Measurements from ENCODE around the gene ZNF778. TPM values are rescaled to one million over a fixed set of nuclear protein-coding genes. Genes with fewer than 3 reads are reported as not detected.
"Not testable (repeated sequence)": the region's sequence is repeated elsewhere in the genome, so short reads cannot be mapped to it uniquely, and the experiment has no call there.

ZNF778 gene
- total RNA-seq, 2 donors from 2014 or later, result 3.9 to 6.4 TPM

DNA sequence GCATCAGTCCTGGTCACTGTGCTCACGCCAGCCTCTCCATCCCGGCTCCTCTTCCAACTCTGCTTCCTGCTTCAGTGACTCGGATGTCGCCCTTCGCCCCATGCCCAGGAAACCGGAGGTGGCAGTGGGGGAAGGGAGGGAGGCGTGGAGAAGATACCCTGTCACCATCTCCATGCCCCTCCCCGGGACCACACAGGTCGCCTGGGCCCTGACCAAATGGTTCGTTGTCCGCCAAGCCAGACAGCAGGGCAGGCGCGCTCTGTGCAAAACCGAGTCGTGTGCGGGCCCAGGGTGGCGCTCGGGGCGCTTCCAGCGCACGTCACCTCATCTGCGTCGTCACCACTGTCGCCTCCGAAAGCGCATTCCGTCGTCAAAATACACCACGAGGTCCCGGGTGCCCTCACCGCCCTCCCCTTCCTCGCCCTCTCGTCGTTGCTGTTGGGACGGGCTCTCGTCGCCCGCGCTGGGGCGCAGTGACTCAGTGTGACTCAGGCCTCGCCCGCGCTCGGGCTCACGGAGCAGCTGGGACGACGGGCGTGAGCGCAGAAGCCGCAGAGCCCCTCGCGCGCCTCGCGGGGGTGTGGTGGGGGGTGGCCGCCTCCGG is 39.2 kb downstream of the ZNF778 start:
- Histone ChIP-seq H3K27me3 (peaks cover 6% of the 10 kb centered on the region), H3K9ac (ENCODE audit: low read depth in 2 of 2, low read length in 2 of 2) (peak overlapping the region; percentile 46 to 60), H3K9me3 (no peaks in the 10 kb centered on the region), H3K4me1 (peaks cover 12% of the 10 kb centered on the region), H3K27ac (no peak overlapping the region), H3K36me3 (no peaks in the 10 kb centered on the region), H3K4me3 (peak overlapping the region; percentile 41)
- TF ChIP-seq, protein P1, sequence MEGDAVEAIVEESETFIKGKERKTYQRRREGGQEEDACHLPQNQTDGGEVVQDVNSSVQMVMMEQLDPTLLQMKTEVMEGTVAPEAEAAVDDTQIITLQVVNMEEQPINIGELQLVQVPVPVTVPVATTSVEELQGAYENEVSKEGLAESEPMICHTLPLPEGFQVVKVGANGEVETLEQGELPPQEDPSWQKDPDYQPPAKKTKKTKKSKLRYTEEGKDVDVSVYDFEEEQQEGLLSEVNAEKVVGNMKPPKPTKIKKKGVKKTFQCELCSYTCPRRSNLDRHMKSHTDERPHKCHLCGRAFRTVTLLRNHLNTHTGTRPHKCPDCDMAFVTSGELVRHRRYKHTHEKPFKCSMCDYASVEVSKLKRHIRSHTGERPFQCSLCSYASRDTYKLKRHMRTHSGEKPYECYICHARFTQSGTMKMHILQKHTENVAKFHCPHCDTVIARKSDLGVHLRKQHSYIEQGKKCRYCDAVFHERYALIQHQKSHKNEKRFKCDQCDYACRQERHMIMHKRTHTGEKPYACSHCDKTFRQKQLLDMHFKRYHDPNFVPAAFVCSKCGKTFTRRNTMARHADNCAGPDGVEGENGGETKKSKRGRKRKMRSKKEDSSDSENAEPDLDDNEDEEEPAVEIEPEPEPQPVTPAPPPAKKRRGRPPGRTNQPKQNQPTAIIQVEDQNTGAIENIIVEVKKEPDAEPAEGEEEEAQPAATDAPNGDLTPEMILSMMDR (IDR thresholded peaks at IDR 0.05), result no peak
- DNase-seq, result peak; percentile 60
- intact Hi-C loops (cut with DNase I), result no loop called here

DNA sequence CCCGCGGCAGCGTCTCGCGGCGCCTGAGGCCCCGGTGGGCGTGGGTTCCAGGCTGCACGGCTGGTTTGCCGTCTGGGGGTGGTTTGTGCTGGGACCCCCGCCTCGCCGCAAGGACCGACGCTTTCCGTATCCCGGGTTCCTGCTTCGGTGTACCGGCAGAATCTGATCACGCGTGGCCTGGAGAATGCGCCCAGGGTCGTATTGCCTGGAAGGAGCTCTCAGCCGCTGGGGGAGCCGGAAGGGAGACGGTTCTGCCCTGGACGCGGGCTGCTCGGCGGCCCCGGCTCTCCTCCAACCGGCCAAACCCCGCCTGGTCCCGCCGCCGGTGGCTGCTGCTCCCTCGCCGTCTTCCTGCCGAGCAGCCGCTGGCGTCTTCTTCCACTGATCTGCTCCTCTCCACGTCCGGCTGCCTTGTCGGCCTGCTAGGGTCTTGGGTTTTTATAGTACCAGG is 39.8 kb downstream of the ZNF778 start:
- H3K27ac ChIP-seq, result no peak overlapping the region
- TF ChIP-seq, protein P1 (IDR thresholded peaks at IDR 0.05), result no peak

DNA sequence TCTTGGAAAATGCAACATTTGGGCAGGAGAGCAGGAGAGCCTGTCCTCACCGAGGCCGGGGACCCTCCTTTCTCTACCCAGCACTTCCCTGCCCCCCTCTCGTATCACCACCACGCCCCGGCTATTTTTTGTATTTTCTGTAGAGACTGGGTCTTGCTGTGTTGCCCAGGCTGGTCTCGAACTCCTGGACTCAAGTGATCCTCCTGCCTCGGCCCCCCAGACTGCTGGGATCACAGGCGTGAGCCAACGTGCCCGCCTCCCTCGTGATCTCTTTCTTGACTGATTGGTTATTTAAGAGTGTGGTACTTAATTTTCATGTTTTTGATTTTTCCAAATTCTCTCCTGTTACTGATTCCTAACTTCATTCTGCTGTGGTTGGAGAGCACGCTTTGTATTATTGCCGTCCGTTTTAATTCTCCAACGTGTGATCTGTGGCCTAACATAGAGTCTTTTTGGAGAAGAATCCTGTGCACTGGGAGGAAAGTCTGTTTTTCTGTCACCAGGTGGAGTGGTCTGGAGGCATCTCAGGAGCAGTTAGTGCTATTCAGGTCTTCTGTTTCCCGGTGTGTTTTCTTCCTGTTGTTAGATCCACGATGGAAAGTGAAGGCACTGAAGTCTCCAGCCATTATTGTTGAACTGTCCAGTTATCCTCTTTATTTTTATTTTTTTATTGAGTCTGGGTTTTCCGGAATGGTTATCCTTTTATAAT is 40.4 kb downstream of the ZNF778 start:
- Histone ChIP-seq H3K4me1 (peaks cover 12% of the 10 kb centered on the region), H3K9me3 (no peaks in the 10 kb centered on the region), H3K27ac (no peak overlapping the region), H3K27me3 (peaks cover 6% of the 10 kb centered on the region), H3K36me3 (no peaks in the 10 kb centered on the region), H3K4me3 (peak overlapping the region; percentile 41), H3K9ac (ENCODE audit: low read depth in 2 of 2, low read length in 2 of 2) (peak overlapping the region in 1 of 2 donors; percentile 60)
- DNase-seq, result no peak
- intact Hi-C loops (cut with DNase I), result no loop called here
- TF ChIP-seq, protein P1 (IDR thresholded peaks at IDR 0.05), result no peak

More for the DNA sequence above, 39.8 kb downstream of the ZNF778 start:
- H3K9me3 ChIP-seq, result no peaks in the 10 kb centered on the region
- no peaks in the 10 kb centered on the region for H3K36me3 ChIP-seq
- peak overlapping the region; percentile 46 to 60 for H3K9ac ChIP-seq (ENCODE audit: low read depth in 2 of 2, low read length in 2 of 2)
- H3K4me1 ChIP-seq, result peaks cover 12% of the 10 kb centered on the region
- DNase-seq, result no peak
- peaks cover 6% of the 10 kb centered on the region for H3K27me3 ChIP-seq
- peak overlapping the region; percentile 41 for H3K4me3 ChIP-seq
- intact Hi-C loops (cut with DNase I), result no loop called here

DNA sequence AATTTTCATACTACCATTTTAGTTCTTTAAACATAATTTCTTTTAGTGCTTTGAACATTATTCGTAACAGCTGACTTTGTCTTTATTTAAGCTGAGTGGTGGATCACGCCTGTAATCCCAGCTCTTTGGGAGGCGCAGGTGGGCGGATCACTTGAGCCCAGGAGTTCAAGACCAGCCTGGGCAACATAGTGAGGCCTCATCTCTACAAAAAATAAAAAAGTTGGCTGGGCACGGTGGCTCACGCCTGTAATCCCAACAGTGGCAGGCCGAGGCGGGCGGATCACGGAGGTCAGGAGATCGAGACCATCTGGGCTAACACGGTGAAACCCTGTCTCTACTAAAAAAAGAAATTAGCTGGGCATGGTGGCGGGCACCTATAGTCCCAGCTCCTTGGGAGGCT is 42.4 kb downstream of the ZNF778 start:
- H3K27me3 ChIP-seq; H3K27ac ChIP-seq; H3K9ac ChIP-seq (ENCODE audit: low read depth in 2 of 2, low read length in 2 of 2); DNase-seq; H3K9me3 ChIP-seq; H3K4me3 ChIP-seq; H3K36me3 ChIP-seq; intact Hi-C loops (cut with DNase I): not testable (repeated sequence)
- H3K4me1 ChIP-seq, result peaks cover 12% of the 10 kb centered on the region

DNA sequence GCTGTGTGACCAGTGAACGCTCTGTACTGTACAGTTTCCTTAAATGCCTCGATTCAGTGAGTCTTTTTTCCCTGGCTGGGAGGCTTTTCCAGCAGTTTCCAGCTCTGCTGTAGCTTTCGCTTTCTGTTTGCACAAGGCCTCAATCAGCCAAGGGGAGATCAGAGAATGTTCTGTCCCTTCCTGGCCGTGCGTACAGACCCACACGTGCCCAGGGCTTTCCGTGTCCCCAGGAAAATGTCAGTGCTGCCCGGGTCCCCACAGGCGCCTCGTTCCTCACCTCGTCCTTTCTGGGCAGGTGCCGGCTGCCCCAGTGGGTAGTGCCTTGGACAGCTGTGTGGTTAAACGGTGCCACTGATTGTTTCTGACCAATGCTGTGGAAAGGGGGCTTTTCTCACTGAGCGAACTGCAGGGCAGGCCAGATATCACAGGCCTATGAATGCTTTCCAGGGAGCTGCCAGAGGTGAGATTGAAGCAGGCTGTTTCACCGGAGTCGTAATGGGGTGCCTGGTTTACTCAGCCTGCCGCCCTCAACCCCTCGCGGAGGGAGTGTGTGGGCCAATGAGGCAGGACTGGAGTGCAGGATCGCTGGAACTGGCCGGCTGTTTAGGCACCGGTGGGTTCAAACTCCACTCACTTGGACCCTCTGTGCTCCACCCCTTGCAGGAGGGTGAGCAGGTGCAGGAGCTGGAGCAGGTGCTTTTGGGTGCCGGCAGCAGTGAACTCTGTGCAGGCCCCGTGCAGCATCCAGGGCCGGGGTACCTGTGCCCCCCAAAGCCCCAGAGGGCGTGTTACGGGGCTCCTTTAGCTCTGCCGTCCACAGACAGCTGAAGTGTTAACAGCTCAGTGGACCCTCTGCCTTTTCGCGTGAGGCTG is 44.4 kb downstream of the ZNF778 start:
- peak overlapping the region in 1 of 2 donors; percentile 24 for H3K9ac ChIP-seq (ENCODE audit: low read depth in 2 of 2, low read length in 2 of 2)
- DNase-seq, result no peak
- intact Hi-C loops (cut with DNase I), result no loop called here
- H3K4me1 ChIP-seq, result peaks cover 5% of the 10 kb centered on the region
- no peak overlapping the region for H3K4me3 ChIP-seq
- no peak overlapping the region for H3K27ac ChIP-seq
- H3K27me3 ChIP-seq, result peaks cover 6% of the 10 kb centered on the region
- H3K36me3 ChIP-seq, result no peaks in the 10 kb centered on the region
- no peaks in the 10 kb centered on the region for H3K9me3 ChIP-seq
- TF ChIP-seq, protein P1 (IDR thresholded peaks at IDR 0.05), result no peak

Measured in colonic mucosa (tissue), 4 donors.